ENCODE data around the gene F2R.

GRCh38 chr5:76697670-76698069 is 18.3 kb upstream of the F2R start:
- TF ChIP-seq CTCF (conservative IDR thresholded peaks at IDR 0.05 in 1 of 2, IDR thresholded peaks at IDR 0.05 in 1 of 2; ENCODE audit: extremely low read depth in 1 of 2, insufficient read depth in 1 of 2, low read depth in 1 of 2, low read length in 2 of 2) = no peak
- no peak for TF ChIP-seq EZH2 (IDR thresholded peaks at IDR 0.05; ENCODE audit: borderline replicate concordance, low read length)

All from mammary epithelial cell (primary cell).